T-cell (primary cell): ENCODE results near the gene DGCR2. TPM values are rescaled to one million over a fixed set of nuclear protein-coding genes. Genes with fewer than 3 reads are reported as not detected.

ENCODE experiments used
- ATAC-seq, 4 experiments: fragments of 200-7000 bp in 3 of 4; fragments of 150-1000 bp in 1 of 4; cut with Tn5 transposase; replicated peaks in 1 of 4; 1 replicate in 3 of 4; 2 replicates in 1 of 4; pipeline ENCODE4 v1.10.0; 2021; ENCODE audit warnings: moderate library complexity in 3 of 4, mild to moderate bottlenecking in 2 of 4, moderate number of reproducible peaks in 1 of 4
- CTCF ChIA-PET, 2 donors: fragments of 300-600 bp; sonication (Branson Sonifier 250); formaldehyde crosslinking; loops; one replicate each; lab custom pipeline; 2022; ENCODE audit warnings: antibody characterized with exemption in 2 of 2; lab: Charles Lee
- POLR2A ChIA-PET, 2 donors: fragments of 300-600 bp; sonication (Branson Sonifier 250); formaldehyde crosslinking; loops; one replicate each; lab custom pipeline; 2022; ENCODE audit warnings: antibody characterized with exemption in 2 of 2; lab: Charles Lee
- DNase-seq, 35 experiments: peaks; one replicate each; pipeline versions ENCODE4 v3.0.0 to v3.0.0-alpha.2; 2013 to 2023
- H3K27ac ChIP-seq: one replicate; pipeline ENCODE4 v1.5.1; 2013; ENCODE audit warnings: low read length
- H3K27me3 ChIP-seq, 2 experiments: replicated peaks in 1 of 2; 1 replicate in 1 of 2; 2 replicates in 1 of 2; pipeline versions ENCODE4 v1.6.1 to v1.7.0; 2013; ENCODE audit warnings: low read length in 1 of 2, mixed read lengths in 1 of 2; ENCODE audit not compliant: control insufficient read depth in 2 of 2, insufficient read depth in 2 of 2; ENCODE audit errors: extremely low read depth in 1 of 2
- H3K36me3 ChIP-seq, 2 donors: 1 replicate in 1 of 2; 2 replicates in 1 of 2; pipeline versions ENCODE4 v1.6.1 to v1.7.0; 2013; ENCODE audit warnings: low read length in 1 of 2; ENCODE audit not compliant: control insufficient read depth in 2 of 2, insufficient read depth in 1 of 2; ENCODE audit errors: extremely low read depth in 1 of 2
- H3K4me1 ChIP-seq, 2 experiments: 1 replicate in 1 of 2; 2 replicates in 1 of 2; pipeline versions ENCODE4 v1.6.1 to v1.7.0; 2013; ENCODE audit warnings: low read length in 2 of 2, mixed read lengths in 1 of 2; ENCODE audit not compliant: insufficient read depth in 2 of 2, control insufficient read depth in 1 of 2; ENCODE audit errors: extremely low read depth in 1 of 2
- H3K4me3 ChIP-seq, 2 donors: 1 replicate in 1 of 2; 2 replicates in 1 of 2; pipeline versions ENCODE4 v1.5.1 to v1.7.0; 2013; ENCODE audit warnings: mild to moderate bottlenecking in 2 of 2, low read length in 1 of 2, moderate library complexity in 1 of 2; ENCODE audit not compliant: control insufficient read depth in 1 of 2; ENCODE audit errors: extremely low read depth in 1 of 2
- H3K9me3 ChIP-seq: 2 replicates; pipeline ENCODE4 v1.7.0; 2013
- H3K27ac Mint-ChIP-seq, 2 donors: one replicate each; pipeline ENCODE4 v1.8.0; 2020 to 2021; ENCODE audit warnings: mild to moderate bottlenecking in 2 of 2, mixed read lengths in 2 of 2
- H3K27me3 Mint-ChIP-seq, 2 donors: one replicate each; pipeline ENCODE4 v1.8.0; 2021 to 2022; ENCODE audit warnings: mixed read lengths in 2 of 2
- H3K36me3 Mint-ChIP-seq: one replicate; pipeline ENCODE4 v1.8.0; 2021; ENCODE audit warnings: mixed read lengths
- H3K4me1 Mint-ChIP-seq, 3 donors: one replicate each; pipeline ENCODE4 v1.8.0; 2020 to 2022; ENCODE audit warnings: mixed read lengths in 3 of 3, mild to moderate bottlenecking in 1 of 3
- H3K4me3 Mint-ChIP-seq, 3 donors: one replicate each; pipeline ENCODE4 v1.8.0; 2020 to 2022; ENCODE audit warnings: mild to moderate bottlenecking in 3 of 3, mixed read lengths in 3 of 3, moderate library complexity in 3 of 3
- H3K9me3 Mint-ChIP-seq, 3 donors: one replicate each; pipeline ENCODE4 v1.8.0; 2020 to 2022; ENCODE audit warnings: mixed read lengths in 3 of 3
- WGBS: methylation state at CpG from one replicate; pipeline ENCODE4 v1.1.5; 2013; ENCODE audit warnings: missing lambda C conversion rate; ENCODE audit not compliant: insufficient coverage; 5-methylcytosine and 5-hydroxymethylcytosine counted together
- total RNA-seq, 35 experiments: library from RNA in 6 of 35; stranded (reverse) in 6 of 35; fragments of 120-200 nt in 1 of 35; gene quantifications; one replicate each; pipeline versions ENCODE4 v1.2.1 to v1.2.4 and lab custom pipeline; 2013 to 2026

DGCR2 gene
- total RNA-seq, 5 donors from 2014 or later (not counting 1 experiment from before 2014, with no cell fraction given) = 50.9 to 79.2 (median 71.5) TPM

DNA sequence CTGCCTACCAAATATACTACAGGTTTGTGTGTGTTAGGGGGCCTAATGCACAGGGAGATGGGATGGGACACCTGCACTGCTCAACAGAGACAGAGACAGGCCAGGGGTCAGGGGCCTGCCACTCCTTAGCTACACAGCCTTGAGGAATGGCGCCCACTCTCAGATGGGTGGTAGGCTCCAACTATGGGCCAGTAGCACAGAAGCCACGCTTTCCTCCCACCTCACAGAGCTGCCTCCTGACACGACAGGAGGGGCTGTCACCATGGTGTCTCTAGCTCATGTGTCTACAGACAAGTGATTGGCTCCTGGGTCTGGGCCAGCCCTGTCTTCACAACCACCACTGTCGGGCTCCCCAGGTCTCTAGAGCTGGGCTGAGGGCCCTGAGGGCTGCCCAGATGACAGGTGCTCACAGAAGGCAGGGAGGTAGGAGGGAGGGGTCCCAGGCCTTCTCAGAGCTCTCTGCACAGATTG is 81.8 kb downstream of the DGCR2 start:
- Mint-ChIP-seq H3K4me1 (peaks cover 0 to 3% (median 2%) of the 10 kb centered on the region in 3 donors), H3K36me3 (peaks cover 38% of the 10 kb centered on the region), H3K4me3 (no peak overlapping the region), H3K27me3 (no peaks in the 10 kb centered on the region), H3K9me3 (no peaks in the 10 kb centered on the region), H3K27ac (no peak overlapping the region)
- ChIA-PET CTCF (no interaction called here), POLR2A (no interaction called here)
- Histone ChIP-seq H3K36me3 (peaks cover 22 to 71% of the 10 kb centered on the region in 2 donors), H3K27ac (no peak overlapping the region), H3K4me1 (no peaks in the 10 kb centered on the region), H3K9me3 (no peaks in the 10 kb centered on the region), H3K4me3 (no peak overlapping the region), H3K27me3 (no peaks in the 10 kb centered on the region)
- no peak for ATAC-seq
- no peak for DNase-seq
- whole genome bisulfite sequencing = 100% methylated on average over 2 of the region's 4 CpGs

DNA sequence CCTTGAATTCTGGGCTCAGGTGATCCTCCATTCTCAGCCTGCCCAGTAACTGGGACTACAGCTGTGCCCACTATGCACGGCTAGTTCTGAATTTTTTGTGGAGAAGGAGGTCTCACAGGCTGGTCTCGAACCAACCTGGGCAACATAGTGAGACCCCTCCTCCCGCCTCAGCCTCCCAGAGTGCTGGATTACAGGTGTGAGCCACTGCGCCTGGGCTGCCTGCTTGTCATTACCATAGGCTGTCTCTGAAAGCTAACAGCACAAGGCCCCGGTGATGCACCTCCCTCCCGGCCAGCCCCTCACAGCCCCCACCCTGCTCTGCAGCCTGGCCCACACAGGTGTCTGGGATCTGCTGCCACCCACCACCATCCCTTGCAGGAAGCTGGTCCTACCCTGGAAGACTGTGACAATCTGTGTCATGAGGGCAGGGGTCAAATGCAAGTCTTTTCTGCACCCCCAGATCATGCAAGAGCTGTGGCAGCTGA is 82.4 kb downstream of the DGCR2 start:
- Histone ChIP-seq H3K9me3 (no peaks in the 10 kb centered on the region), H3K27ac (no peak overlapping the region), H3K27me3 (no peaks in the 10 kb centered on the region), H3K4me3 (no peak overlapping the region), H3K36me3 (peaks cover 22 to 65% of the 10 kb centered on the region in 2 donors), H3K4me1 (no peaks in the 10 kb centered on the region)
- DNase-seq (no peak), ATAC-seq (no peak)
- Mint-ChIP-seq H3K36me3 (peaks cover 32% of the 10 kb centered on the region), H3K4me1 (peaks cover 0 to 3% (median 2%) of the 10 kb centered on the region in 3 donors), H3K9me3 (no peaks in the 10 kb centered on the region), H3K27ac (no peak overlapping the region), H3K27me3 (no peaks in the 10 kb centered on the region), H3K4me3 (no peak overlapping the region)
- ChIA-PET POLR2A (no interaction called here), CTCF (no interaction called here)
- 82% methylated on average over 6 of the region's 6 CpGs for WGBS

DNA sequence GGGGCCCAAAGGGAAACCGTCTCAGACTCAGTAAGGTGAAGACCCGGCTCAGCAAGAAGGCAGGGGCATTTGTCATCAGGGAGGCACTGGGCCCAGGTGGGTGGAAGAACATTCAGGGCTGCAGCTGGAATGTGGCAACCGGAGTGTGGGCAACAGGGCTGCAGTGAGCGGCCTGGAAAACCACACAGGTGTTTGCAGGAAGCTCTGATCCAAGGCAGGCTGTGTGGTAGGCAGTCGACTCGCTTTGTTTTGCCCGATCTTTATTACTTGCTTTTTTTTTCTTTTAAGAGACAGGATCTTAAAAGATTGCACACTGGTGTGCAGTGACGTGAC is 82.8 kb downstream of the DGCR2 start:
- H3K27ac Mint-ChIP-seq = no peak overlapping the region
- H3K36me3 ChIP-seq = peaks cover 22 to 63% of the 10 kb centered on the region in 2 donors

DNA sequence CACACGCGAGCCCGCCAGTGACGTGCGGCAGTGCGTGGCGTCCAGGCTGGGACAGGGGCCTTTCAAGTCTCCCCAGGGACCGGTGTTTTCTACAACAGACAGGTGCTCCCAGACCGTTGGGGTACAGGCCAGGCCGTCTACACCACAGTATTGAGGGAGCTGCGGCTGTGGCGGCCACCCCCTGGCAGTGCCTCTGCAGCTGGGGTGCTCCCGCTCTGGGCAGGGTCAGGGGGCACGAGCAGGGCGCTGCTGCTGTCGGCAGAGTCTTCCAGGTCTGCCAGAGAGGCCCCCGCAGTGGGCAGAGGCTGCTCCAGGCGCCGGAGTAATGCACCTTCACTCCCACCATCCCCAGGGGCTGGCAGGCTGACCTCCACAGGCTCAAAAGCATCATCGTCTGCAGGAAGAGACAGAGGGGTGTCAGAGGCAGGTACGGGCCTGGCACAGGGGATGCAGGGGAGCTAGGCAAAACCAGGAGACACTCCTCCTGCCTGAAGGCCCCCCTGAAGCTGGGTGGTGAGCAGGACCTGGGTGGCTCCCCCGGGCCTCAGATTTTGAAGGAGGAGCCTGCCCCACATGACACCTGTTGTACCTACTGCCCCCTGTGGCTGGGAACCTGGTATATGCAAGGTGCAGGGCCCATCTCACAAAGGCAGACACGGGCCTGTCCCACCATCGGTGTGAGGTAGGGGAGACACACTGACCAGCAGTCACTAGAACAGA is 83.3 kb downstream of the DGCR2 start:
- no peak overlapping the region for H3K4me3 ChIP-seq
- POLR2A ChIA-PET = no interaction called here
- H3K4me1 ChIP-seq = no peaks in the 10 kb centered on the region
- peaks cover 18 to 57% of the 10 kb centered on the region in 2 donors for H3K36me3 ChIP-seq
- CTCF ChIA-PET = no interaction called here
- Mint-ChIP-seq H3K9me3 (no peaks in the 10 kb centered on the region), H3K36me3 (peaks cover 25% of the 10 kb centered on the region), H3K4me1 (peaks cover 0 to 6% (median 5%) of the 10 kb centered on the region in 3 donors), H3K27ac (no peak overlapping the region), H3K4me3 (no peak overlapping the region), H3K27me3 (no peaks in the 10 kb centered on the region)
- H3K27ac ChIP-seq = no peak overlapping the region
- 98% methylated on average over 17 of the region's 24 CpGs for WGBS
- DNase-seq (no peak), ATAC-seq (no peak)
- no peaks in the 10 kb centered on the region for H3K27me3 ChIP-seq
- H3K9me3 ChIP-seq = no peaks in the 10 kb centered on the region

More for the DNA sequence above, 82.8 kb downstream of the DGCR2 start:
- DNase-seq (no peak), ATAC-seq (no peak)
- Histone ChIP-seq H3K27me3 (no peaks in the 10 kb centered on the region), H3K4me1 (no peaks in the 10 kb centered on the region), H3K27ac (no peak overlapping the region), H3K9me3 (no peaks in the 10 kb centered on the region), H3K4me3 (no peak overlapping the region)
- peaks cover 0 to 6% (median 5%) of the 10 kb centered on the region in 3 donors for H3K4me1 Mint-ChIP-seq
- no peaks in the 10 kb centered on the region for H3K27me3 Mint-ChIP-seq
- H3K36me3 Mint-ChIP-seq = peaks cover 29% of the 10 kb centered on the region
- 96% methylated on average over 8 of the region's 8 CpGs for WGBS
- CTCF ChIA-PET = no interaction called here
- no peak overlapping the region for H3K4me3 Mint-ChIP-seq
- POLR2A ChIA-PET = no interaction called here
- no peaks in the 10 kb centered on the region for H3K9me3 Mint-ChIP-seq

DNA sequence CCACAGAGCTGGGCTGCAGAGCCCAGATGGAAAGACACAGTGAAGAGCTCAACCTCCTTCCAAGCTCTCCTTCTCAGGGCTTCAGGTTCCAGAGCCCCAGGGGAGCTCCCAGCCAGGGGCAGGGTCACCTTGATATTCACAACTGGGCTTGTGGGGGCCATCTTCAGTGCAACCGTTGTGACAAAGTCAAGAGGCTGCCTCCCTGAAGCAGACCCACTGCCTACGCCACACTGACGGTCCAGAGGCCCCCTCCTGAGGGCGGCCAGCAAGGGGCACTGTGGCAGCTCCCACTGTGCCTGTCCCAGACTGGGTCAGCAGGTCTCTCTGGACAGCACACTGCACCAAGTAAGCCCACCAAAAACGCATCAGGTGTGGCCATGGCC is 84.1 kb downstream of the DGCR2 start:
- DNase-seq (no peak), ATAC-seq (no peak)
- no peaks in the 10 kb centered on the region for H3K27me3 Mint-ChIP-seq
- ChIA-PET CTCF (no interaction called here), POLR2A (no interaction called here)
- no peaks in the 10 kb centered on the region for H3K27me3 ChIP-seq
- H3K36me3 ChIP-seq = peaks cover 16 to 50% of the 10 kb centered on the region in 2 donors
- no peaks in the 10 kb centered on the region for H3K9me3 Mint-ChIP-seq
- no peaks in the 10 kb centered on the region for H3K9me3 ChIP-seq
- H3K27ac ChIP-seq = no peak overlapping the region
- H3K36me3 Mint-ChIP-seq = peaks cover 22% of the 10 kb centered on the region
- no peak overlapping the region for H3K4me3 Mint-ChIP-seq
- H3K4me1 Mint-ChIP-seq = peaks cover under 1 to 6% (median 5%) of the 10 kb centered on the region in 3 donors
- H3K4me1 ChIP-seq = no peaks in the 10 kb centered on the region
- no peak overlapping the region for H3K4me3 ChIP-seq
- no peak overlapping the region for H3K27ac Mint-ChIP-seq
- WGBS = 88% methylated on average over 5 of the region's 5 CpGs

DNA sequence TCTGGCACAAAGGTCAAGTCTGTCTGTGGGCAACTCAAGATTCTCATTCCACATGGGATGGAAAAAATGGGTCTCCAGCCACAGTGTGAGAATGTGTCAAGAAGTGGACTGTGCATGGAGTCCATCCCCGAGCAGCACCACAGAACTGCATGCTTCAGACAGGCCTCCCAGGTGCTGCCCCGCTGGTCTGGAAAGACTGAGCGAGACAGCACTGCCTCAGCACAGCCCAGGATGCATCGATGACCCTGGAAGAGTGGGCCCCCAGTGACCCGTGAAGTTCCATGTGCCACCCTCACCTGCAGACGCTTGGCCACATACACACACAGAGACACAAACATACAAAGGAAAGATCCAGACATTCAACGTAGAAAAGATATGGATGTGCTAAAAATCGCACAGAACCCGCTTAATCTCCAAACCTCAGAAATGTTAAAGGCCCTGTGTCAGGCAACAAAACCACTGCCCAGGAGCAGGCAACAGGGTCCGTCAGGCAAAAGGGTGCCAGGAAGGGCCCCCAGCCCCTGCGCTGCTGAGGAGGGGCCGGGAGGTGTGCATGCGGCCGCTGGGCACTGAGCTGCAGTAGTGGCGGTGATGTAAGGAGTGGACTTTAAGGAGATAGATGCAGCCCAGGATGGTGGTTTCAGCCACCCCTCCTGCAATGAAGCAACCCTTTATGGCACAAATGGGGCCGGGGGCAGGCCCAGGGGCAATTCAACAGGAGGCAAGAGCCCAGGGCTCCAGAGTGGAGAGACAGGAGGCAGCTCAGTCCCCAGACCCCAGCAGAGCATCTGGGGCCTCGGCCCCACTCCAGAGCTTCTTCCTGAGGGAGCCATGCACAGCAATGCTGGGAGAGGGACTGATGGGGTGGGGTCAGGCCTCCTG is 84.7 kb downstream of the DGCR2 start:
- POLR2A ChIA-PET = no interaction called here
- no peak for DNase-seq

More for the DNA sequence above, 84.7 kb downstream of the DGCR2 start:
- H3K27me3 ChIP-seq = no peaks in the 10 kb centered on the region
- Mint-ChIP-seq H3K36me3 (peaks cover 20% of the 10 kb centered on the region), H3K27ac (no peak overlapping the region), H3K9me3 (no peaks in the 10 kb centered on the region), H3K27me3 (no peaks in the 10 kb centered on the region), H3K4me3 (no peak overlapping the region), H3K4me1 (peaks cover 4 to 6% (median 5%) of the 10 kb centered on the region in 3 donors)
- H3K27ac ChIP-seq = no peak overlapping the region
- H3K4me3 ChIP-seq = no peak overlapping the region
- ATAC-seq = no peak
- H3K9me3 ChIP-seq = no peaks in the 10 kb centered on the region
- WGBS = 91% methylated on average over 12 of the region's 17 CpGs
- CTCF ChIA-PET = no interaction called here
- H3K4me1 ChIP-seq = no peaks in the 10 kb centered on the region
- H3K36me3 ChIP-seq = peaks cover 16 to 44% of the 10 kb centered on the region in 2 donors
